LoVo (cell line): Measurements from ENCODE around the gene SLC5A4.

Source experiments
- DNase-seq: peaks from one replicate; pipeline ENCODE4 v3.0.0-alpha.2; 2016; ENCODE audit warnings: low spot score

The SLC5A4 gene

DNA sequence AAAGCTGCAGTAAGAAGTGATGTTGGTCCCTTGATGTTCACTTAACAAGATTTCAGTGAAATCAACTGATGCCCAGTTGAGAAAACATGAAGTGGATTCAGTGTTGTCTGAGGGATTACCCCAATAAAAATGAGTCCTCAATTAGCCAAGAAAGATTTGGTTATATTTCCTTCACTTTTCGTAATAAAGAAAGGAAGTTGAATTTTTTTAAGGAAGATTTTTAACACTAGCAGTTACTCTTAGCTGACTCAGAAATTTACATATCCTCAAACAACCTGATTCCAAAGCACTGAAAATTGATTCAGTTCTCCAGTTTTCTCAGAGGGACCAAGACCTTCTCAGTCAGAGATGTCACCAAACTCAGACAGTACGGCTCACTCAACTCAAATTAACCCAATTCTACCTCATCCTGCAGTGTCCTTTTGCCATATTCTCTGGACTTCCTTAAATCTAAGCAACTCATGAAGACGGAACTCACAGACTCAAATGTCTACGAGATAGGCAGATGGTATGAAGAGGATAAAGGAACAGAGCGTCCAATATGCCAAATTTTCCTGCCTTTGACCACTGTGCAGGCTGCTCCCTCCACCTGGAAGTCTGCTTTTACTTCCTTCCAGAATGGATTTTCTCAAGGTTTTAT lies 22.8 kb downstream of the SLC5A4 start:
- DNase-seq = no peak

DNA sequence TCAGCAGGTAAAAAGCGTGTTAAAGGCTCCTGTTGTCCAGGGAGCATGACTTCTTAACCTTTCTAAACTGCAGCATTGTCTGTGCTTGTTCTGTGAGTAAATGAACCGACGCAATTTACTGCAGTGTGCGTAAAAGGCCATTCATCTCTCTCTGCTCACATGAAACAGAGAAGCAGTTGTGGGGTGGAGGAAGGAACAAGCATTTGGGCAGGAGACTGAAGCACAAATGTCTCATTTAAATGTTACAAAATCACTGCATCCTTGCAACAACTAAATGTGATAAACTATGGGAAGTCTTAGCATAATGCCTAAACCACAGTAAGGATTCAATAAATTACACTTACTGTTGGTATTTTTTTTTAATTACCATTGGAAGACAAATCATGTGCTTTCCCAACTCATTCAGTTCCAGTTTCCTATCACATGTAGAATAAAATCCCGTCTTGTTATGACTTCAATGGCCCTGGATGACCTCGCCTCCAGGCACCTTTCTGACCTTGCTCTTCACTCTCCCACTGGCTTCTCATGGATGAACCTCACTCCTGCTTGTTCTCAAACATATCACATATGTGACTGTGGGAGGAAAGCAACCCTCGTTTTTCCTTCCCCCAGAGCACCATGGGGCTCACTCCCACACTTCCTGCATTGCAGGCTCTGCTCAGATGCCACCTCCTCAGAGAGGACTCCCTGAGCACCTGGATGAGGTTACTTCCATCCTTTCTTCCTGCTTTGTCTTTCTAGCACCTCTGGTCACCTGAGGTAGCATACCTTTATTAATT lies 28.6 kb downstream of the SLC5A4 start:
- DNase-seq = no peak

DNA sequence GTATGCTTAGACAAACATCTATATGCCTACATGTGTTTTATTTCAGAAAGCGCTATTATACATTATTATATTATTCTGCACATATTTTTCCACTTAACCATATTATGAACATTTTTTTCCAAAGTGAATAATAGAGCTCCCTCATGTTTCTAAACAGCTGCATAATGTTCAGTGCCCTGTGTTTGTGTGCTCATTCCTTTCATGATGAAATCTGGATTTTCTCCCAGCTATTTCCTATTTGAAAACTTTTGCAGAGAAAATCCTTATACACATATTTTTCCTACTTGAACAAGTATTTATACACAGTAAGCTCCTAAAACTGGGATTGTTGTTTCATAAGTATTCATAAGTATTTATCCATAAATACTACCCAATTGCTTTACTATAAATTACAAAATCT lies 32.2 kb downstream of the SLC5A4 start:
- DNase-seq = no peak

DNA sequence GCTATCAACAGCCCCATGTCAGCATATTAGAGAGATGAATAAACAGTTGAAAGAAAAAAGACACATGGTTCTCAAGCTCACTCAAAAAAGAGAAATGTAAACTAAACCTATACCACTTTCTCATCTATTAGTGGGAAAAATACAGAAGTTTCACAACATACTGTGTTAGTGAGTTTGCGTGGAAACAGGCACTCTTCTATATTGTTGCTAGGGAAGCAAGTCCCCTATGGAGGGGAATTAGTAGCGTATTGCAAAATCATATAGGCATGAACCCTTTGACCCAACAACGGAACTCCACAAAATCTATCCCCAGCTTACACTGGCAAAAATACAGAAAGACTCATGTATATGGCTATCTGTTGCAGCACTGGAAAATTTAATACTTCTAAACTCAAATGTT lies 36.1 kb downstream of the SLC5A4 start:
- no peak for DNase-seq

DNA sequence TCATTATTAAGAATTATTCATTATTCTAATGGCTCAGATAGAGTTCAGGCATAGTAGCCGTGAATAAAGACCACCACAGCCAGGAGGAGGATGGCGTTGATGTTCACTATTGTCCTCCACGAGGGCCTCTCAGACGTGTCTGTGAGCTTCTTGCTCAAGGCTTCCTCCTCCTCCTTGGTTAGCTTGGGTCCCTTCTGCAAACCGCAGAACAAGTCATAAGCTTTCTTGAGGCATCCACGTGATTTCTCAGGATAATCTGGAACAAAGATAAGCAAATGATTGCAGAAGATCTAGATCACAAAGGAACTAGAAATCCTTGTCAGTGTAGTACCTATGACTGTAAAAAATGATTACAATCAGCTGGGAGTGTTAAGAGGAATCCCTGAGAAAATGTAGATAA lies 36.7 kb downstream of the SLC5A4 start:
- DNase-seq = no peak

DNA sequence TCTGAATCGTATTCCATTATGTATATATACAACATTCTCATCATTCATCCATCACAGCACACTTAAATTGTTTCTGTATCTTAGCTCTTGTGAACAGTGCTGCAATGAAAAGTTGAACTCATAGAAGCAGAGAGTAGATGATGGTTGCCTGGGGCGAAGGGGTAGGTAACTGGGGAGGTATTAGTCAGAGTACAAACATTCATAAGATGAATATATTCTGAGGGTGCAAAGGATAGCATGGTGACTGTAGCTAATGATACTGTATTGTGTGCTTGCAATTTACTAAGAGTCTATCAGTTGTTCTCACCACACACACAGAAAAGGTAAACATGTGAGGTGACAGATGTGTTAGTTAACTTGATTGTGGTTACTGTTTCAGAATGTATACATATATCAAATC lies 37.7 kb downstream of the SLC5A4 start:
- DNase-seq = no peak

DNA sequence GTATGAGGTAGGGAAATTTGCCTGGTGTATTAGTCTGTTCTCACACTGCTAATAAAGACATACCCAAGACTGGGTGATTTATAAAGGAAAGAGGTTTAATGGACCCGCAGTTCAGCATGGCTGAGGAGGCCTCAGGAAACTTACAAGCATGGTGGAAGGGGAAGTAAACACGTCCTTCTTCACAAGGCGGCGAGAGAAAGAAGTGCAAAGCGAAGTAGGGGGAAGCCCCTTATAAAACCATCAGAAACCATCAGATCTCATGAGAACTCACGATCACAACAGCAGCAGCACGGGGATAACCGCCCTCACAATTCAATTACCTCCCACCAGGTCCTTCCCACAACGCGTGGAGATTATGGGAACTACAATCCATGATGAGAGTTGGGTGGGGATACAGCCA lies 38.2 kb downstream of the SLC5A4 start:
- no peak for DNase-seq

DNA sequence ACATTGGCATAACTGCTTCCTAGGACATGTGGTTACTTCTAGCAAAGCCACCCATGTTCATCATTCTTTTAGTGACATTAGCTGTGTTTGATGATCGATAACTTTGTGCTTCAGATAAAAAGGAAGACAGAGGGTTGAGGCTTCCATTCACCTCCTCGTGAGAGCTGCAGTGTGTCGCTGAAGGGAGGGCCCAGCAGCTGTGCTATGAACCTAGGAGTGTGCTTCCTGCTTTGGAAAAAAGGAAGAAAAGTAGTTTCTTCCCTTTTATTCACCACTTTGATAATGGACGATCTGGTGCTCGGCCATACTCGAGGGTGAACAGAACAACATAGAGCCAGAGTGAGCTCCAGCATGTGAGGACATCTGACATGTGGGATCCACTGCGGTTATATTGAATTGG lies 44.1 kb downstream of the SLC5A4 start:
- DNase-seq = no peak

DNA sequence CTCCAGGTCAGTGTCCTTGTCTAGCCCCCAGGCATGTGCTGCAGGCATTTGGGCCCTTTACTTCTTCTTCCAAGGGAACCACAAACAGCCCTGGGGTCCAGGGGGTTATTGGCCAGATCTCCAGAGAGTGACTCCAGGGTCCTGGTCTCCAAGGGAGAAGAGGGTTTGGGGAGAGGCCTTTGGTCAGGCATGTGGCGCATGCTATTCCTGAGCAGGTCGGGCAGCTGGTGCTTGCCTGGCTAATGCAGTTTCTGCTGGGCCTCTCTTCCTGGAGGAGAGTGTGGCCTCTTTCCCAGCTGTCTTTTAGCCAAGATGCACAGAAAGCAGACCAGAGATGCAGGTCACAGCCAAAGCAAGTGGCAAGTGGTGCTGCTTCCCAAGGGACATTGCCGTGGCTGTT lies 46.5 kb downstream of the SLC5A4 start:
- DNase-seq = no peak

DNA sequence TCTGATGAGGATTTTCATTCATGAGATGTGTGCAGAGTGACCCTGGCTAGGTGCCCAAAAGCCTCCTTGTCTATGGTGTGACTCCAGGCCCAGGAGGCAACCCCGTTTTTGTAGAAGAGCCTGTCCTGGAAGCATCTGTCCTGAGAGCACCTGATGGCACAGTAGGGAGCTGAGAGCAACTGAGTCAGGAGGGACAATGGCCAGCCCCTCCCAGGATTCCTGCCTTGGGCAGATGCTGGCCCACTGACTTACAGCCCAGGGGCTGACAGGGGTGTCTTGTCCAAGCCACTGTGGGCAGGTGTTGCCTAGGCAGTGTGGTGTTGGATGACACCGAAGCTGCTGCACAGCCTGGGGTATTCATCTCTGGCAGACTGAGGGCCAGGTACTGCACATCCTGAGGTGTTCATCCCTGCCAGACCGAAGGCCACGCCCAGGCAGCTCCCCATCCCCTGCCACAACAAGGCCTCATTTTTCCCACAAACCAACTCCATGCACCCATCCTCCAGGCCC lies 47.1 kb downstream of the SLC5A4 start:
- no peak for DNase-seq

DNA sequence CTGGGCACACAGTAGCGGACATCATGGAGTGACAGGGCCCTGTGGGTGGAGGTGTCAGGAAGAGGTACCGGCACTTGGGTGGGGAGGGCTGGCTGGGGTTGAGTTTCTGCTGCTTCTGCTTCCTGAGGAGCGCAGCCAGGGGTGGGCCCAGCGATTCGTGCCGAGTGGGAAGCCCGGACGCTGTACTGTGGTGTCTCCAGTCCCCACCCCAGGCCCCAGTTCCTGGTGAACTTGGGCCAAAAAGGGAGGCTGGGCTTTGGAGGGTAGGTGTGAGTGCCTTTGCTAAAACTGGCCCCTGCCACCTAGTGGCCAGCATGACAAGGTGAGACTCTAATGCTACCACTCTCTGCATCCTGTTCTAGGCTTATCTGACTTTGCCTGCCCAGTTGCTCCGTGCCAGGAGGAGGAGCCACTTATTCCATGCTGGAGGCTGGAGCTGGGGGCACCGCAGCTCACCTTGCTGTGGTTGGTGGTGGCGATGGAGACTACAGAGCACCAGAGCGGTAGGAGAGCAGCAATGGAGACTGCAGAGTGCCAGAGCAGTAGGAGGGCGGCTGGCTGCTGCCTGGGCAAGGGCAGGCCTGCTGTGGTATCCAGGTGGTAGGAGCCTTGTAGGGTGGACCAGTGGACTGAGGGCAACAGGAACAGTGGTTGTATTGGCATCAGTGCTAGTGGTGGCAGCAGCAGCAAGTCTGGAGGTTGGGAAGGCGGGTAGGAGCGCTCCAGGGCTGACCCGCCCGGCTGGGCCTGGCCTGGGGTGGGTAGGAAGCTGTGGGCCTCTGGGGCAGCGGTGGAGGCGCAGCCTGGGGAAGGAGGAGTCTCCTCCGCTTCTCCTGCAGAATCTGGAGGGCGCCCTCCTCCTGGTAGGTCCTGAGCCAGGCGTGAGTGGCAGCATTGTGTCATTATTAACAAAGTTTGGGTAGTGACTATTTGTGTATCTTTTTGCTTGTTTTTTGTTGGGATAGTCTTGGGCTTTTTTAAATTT lies 48.1 kb downstream of the SLC5A4 start:
- peak; percentile 40 for DNase-seq

DNA sequence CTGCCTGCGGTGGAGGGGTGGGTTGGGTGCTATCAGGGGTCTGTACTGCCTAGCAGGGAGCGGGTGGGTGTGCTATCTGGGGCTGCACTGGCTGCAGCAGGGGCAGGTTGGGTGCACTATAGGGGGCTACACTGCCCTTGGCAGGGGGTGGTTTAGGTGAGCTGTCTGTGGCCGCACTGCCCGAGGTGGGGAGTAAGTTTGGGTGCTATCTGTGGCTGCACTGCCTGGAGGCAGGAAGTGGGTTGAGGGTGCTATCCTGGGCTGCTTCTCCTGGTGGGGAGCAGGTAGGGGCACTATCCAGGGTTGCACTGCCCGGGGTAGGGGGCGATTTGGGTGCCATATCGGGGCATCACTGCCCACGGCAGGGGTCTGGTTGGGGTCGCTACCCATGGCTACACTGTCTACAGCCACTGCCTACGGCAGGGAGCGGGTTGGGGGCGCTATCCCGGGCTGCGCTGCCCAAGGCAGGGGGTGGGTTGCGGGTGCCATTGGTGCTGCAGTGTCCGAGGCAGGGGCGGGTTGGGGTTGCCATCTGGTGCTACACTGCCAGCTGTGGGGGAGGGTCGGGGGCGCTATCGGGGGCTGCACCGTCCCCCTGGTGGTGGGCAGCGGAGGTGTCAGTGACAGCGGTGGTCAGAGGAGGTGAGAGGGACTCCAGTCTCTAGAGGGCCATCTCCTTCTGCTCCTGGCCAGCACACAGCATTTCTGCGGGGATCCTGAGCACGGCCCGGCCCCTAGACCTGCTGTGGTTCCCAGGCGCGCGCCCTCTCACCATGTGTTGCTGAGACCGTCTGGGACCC lies 49.0 kb downstream of the SLC5A4 start:
- DNase-seq = no peak

DNA sequence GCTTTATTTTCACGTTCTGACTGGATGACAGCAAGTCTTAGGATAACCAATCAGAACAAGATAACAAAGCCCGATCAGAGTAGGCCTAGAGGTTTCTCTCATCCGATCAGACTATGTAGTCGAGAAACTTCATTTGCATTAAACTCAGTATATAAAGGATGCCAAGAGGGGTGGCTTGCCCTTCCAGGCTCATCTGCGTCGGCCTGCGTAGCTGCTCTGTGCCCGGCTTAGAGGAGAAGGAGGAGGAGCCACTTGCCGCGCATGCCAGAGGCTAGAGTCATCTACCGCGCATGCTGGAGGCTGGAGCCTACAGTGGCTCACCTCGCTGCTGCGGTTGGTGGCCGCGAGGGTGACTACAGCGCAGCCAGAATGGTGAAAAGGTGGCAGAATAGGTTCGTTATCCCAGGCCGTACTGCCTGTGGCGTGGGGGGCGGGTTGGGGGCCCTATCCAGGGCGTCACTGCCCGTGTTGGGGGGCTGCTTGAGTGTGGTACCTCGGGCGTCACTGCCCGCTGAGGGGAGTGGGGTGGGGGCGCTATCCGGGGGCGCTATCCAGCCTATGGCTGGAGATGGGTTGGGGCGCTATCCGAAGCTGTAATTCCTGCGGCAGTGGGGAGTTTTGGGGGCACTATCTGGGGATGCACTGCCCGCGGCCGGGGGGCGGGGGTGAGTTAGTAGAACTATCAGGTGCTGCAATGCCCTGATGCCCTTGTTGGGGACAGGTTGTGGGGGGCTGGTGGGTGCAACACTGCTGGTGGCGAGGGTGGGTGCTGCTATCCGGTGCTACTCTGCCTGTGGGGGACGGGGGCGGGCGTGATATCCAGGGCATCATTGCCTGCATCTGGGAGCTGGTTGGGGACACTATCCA lies 50.1 kb downstream of the SLC5A4 start, which contains the start of gene RFPL2:
TSS of gene RFPL2 (minus strand) at position 218 of the 867 bp plus-strand sequence. CDS start 2,622 bp downstream, outside the sequence.
- DNase-seq = peak; percentile 91

DNA sequence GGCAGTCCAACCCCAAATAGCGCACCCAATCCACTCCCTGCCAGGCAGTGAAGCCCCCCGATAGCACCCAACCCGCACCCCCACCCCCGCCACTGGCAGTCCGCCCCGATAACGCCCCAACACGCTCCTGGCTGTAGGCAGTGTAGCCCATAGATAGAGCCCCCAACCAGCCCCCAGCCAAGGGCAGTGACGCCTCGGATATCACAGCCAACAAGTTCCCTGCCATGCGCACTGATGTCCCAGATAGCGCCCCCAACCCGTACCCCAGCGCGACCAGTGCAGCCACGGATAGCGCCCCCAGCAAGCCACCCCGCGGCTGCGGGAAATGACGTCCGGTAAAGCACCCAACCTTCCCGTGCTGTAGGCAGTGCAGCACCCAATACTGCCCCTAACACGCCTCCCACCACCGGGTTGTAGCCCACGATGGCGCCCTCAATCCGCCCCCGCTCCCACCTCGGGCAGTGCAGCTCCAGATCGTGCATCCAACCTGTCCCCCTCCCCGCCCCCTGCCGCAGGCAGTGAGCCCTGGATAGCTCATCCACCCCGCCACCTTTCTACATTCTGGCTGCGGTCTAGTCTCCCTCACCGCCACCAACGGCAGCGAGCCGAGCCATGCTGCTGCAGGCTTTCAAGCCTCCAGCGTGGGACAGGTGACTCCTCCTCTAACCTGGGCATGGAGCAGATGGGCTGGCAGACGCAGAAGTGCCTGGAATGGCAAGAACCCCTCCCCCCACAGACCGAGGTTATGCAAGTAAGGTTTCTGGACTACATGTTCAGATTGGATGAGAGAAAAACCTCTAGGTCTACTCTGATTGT lies 50.9 kb downstream of the SLC5A4 start:
- DNase-seq = peak; percentile 2

DNA sequence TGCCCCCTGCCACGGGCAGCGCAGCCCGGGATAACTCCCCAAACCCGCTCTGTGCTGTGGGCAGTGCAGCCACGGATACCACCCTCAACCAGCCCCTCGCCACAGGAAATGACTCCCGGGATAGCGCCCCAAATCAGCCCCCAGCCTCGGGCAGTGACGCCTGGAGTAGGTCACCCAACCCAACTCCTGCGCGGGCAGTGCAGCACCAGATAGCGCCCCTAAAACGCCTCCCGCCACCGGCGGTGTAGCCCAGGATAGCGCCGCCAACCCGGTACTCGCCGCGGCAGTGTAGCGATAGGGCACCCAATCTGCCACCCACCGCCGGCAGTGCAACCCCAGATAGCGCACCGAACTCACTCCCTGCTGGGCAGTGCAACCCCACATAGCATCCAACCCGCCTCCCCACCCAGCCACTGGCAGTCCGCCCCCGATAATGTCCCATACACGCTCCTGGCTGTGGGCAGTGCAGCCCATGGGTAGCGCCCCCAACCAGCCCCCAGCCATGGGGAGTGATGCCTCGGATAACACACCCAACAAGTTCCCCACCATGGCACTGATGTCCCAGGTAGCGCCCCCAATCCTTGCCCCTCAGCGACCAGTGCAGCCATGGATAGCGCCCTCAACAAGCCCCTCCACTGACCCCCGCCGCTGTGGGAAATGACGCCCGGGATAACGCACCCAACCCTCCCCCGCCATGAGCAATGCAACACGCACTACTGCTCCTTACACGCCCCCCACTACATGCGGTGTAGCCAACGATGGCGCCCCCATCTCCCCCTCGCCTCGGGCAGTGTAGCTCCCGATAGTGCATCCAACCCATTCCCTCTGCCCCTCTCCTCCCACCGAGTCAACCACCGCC lies 51.7 kb downstream of the SLC5A4 start:
- DNase-seq = no peak

DNA sequence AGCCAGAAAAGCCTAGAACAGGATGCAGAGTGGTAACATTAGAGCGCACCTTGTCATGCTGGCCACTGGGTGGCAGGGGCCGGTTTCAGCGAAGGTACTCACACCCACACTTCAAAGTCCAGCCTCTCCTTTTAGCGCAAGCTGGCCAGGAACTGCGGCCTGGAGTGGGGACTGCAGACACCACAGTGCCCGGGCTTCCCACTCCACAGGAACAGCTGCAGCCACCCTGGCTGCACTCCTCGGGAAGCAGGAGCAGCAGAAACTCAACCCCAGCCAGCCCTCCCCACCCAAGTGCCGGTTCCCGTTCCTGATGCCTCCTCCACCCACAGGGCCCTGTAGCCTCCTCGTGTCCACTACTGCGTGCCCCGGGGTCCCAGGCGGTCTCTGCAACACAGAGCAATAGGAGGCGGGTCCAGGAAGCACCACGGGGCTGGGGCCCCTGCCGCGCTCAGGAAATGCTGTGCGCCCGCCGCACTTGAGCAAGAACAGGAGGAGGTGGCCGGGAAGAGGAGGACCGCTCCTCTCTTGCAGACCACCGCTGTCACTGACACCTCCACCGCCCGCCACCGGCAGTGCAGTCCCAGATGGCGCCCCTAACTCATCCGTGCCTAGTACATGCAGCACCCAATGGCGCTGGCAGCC lies 52.5 kb downstream of the SLC5A4 start:
- peak; percentile 50 for DNase-seq

DNA sequence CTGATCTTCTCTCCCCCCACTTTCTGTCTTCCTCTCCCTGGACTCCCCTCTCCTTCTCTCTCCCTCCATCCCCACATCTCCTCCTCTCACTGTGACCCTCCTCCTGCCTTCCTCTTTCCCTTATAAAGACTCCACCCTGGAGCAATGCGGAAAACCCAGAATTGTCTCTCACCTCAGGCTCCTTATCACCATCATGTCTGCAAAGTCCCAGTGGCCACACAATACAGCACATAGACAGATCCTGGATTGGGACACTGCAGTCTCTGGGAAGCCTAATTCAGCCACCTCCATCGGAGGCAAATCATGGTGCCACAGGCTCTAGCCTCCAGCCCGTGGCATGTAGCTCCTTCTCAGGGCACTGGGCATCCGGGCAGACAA lies 53.0 kb downstream of the SLC5A4 start:
- no peak for DNase-seq

DNA sequence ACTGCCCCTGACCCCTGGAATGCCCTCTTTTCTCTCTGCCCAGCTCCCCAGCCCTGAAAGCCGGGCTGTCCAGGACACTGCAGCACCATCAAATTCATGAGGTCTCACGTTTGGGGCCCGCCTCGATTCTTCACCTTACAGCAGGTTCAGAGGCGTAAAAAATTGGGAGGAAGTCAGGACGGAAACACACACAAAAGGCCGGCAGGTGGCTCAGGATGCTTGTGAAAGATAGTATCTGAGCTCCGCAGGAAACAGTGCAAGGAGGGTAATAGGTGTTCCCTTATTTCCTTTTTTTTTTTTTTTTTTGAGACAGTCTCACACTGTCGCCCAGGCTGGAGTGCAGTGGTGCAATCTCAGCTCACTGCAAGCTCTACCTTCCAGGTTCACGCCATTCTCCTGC lies 54.4 kb downstream of the SLC5A4 start:
- no peak for DNase-seq
